ENCODE measurements around the gene CBX4. TPM values are rescaled to one million over a fixed set of nuclear protein-coding genes. Genes with fewer than 3 reads are reported as not detected.

CBX4 gene
- total RNA-seq, 1 donor from 2014 or later, result 20.6 TPM

- ATAC-seq (no peak), DNase-seq (no peak)
- intact Hi-C loops (cut with DNase I), result no loop called here
- Histone ChIP-seq H3K4me1 (peaks cover 70% of the 10 kb centered on the region), H3K4me3 (peak overlapping the region; percentile 61), H3K27ac (no peak overlapping the region), H3K9me3 (no peaks in the 10 kb centered on the region), H3K36me3 (no peaks in the 10 kb centered on the region), H3K27me3 (ENCODE audit: low read depth) (peaks cover 40% of the 10 kb centered on the region)
- TF ChIP-seq CTCF (IDR thresholded peaks at IDR 0.05), result no peak
Measured at GRCh38 chr17:79842136-79842655, 3.0 kb upstream of the CBX4 start.

GRCh38 chr17:79841369-79842135 is 2.3 kb upstream of the CBX4 start:
- ATAC-seq, result no peak
- no peak for TF ChIP-seq CTCF (IDR thresholded peaks at IDR 0.05)
- Histone ChIP-seq H3K4me3 (no peak overlapping the region), H3K36me3 (no peaks in the 10 kb centered on the region), H3K4me1 (peaks cover 77% of the 10 kb centered on the region), H3K27me3 (ENCODE audit: low read depth) (peaks cover 40% of the 10 kb centered on the region), H3K27ac (no peak overlapping the region), H3K9me3 (no peaks in the 10 kb centered on the region)
- intact Hi-C loops (cut with DNase I), result no loop called here
- DNase-seq, result no peak

- H3K4me3 ChIP-seq, result peak overlapping the region; percentile 67
- peaks cover 83% of the 10 kb centered on the region for H3K4me1 ChIP-seq
- intact Hi-C loops (cut with DNase I), result no loop called here
- no peaks in the 10 kb centered on the region for H3K36me3 ChIP-seq
- no peak for TF ChIP-seq CTCF (IDR thresholded peaks at IDR 0.05)
- no peak for DNase-seq
- no peak for ATAC-seq
- H3K9me3 ChIP-seq, result no peaks in the 10 kb centered on the region
- no peak overlapping the region for H3K27ac ChIP-seq
- H3K27me3 ChIP-seq (ENCODE audit: low read depth), result peaks cover 40% of the 10 kb centered on the region
Measured at GRCh38 chr17:79840989-79841286, 1.7 kb upstream of the CBX4 start.

- H3K36me3 ChIP-seq, result peaks cover under 1% of the 10 kb centered on the region
- peaks cover 83% of the 10 kb centered on the region for H3K4me1 ChIP-seq
- H3K27me3 ChIP-seq (ENCODE audit: low read depth), result peaks cover 40% of the 10 kb centered on the region
- intact Hi-C loops (cut with DNase I), result no loop called here
- H3K4me3 ChIP-seq, result peak overlapping the region; percentile 67
- ATAC-seq (no peak), DNase-seq (peak; percentile 84)
- no peaks in the 10 kb centered on the region for H3K9me3 ChIP-seq
- peak overlapping the region; percentile 83 for H3K27ac ChIP-seq
- peak; percentile 32 for TF ChIP-seq CTCF (IDR thresholded peaks at IDR 0.05)
Measured at GRCh38 chr17:79840269-79840988, 1.2 kb upstream of the CBX4 start.

- ATAC-seq, result peak in 1 of 2 donors; percentile 1
- peaks cover 40% of the 10 kb centered on the region for H3K27me3 ChIP-seq (ENCODE audit: low read depth)
- H3K9me3 ChIP-seq, result no peaks in the 10 kb centered on the region
- H3K36me3 ChIP-seq, result peaks cover 16% of the 10 kb centered on the region
- peak; percentile 70 for DNase-seq
- peak overlapping the region; percentile 93 for H3K27ac ChIP-seq
- peak overlapping the region; percentile 70 for H3K4me3 ChIP-seq
- peaks cover 67% of the 10 kb centered on the region for H3K4me1 ChIP-seq
- intact Hi-C loops (cut with DNase I), result no loop called here
- no peak for TF ChIP-seq CTCF (IDR thresholded peaks at IDR 0.05)
Measured at GRCh38 chr17:79838522-79839274, 542 bp downstream of the CBX4 start.
